Adrenal gland (tissue), 12 donors: ENCODE measurements around the gene FANCE. TPM values are rescaled to one million over a fixed set of nuclear protein-coding genes. Genes with fewer than 3 reads are reported as not detected.

Experiments used
- DNase-seq, 7 donors: peaks; one replicate each; pipeline ENCODE4 v3.0.0-alpha.2; 2019 to 2020
- H3K27ac ChIP-seq, 5 donors: fragments of 200-600 bp; sonication (generic) in 4 of 5; 1 replicate in 3 of 5; 2 replicates in 2 of 5; pipeline versions ENCODE4 v1.5.1 to v1.8.0; 2016 to 2020; ENCODE audit warnings: mild to moderate bottlenecking in 1 of 5
- H3K27me3 ChIP-seq: fragments of 200-600 bp; 2 replicates; pipeline ENCODE4 v1.8.0; 2021
- H3K36me3 ChIP-seq, 2 donors: fragments of 200-600 bp; replicated peaks in 1 of 2; 1 replicate in 1 of 2; 2 replicates in 1 of 2; pipeline versions ENCODE4 v1.5.1 to v1.8.0; 2018 to 2022
- H3K4me1 ChIP-seq, 2 donors: fragments of 200-600 bp; replicated peaks in 1 of 2; 1 replicate in 1 of 2; 2 replicates in 1 of 2; pipeline versions ENCODE4 v1.5.1 to v1.8.0; 2018 to 2021
- H3K4me3 ChIP-seq, 4 donors: fragments of 200-600 bp; sonication (generic) in 3 of 4; one replicate each; pipeline ENCODE4 v1.5.1; 2016 to 2018
- H3K9me3 ChIP-seq, 3 donors: fragments of 200-600 bp; sonication (generic) in 1 of 3; replicated peaks in 1 of 3; 1 replicate in 2 of 3; 2 replicates in 1 of 3; pipeline versions ENCODE4 v1.5.1 to v1.8.0; 2016 to 2021
- CTCF ChIP-seq, 6 experiments: fragments of 450-650 bp in 4 of 6; fragments of 200-600 bp in 2 of 6; sonication (generic) in 1 of 6; IDR thresholded peaks; 1 replicate in 5 of 6; 2 replicates in 1 of 6; pipeline versions ENCODE4 v1.5.1 to v1.8.0; 2016 to 2021; ENCODE audit warnings: antibody characterized with exemption in 6 of 6, mild to moderate bottlenecking in 2 of 6, moderate library complexity in 1 of 6
- POLR2A ChIP-seq, 2 donors: fragments of 450-650 bp; IDR thresholded peaks; one replicate each; pipeline ENCODE4 v1.6.1; 2017; ENCODE audit warnings: antibody characterized with exemption in 2 of 2, mild to moderate bottlenecking in 2 of 2, moderate library complexity in 1 of 2
- WGBS, 4 donors: extraction: QIAGEN DNeasy Blood & Tissue Kit in 2 of 4; methylation state at CpG; one replicate each; pipeline versions ENCODE4 v1.1.5 to v1.1.7; 2013 to 2017; 5-methylcytosine and 5-hydroxymethylcytosine counted together
- intact Hi-C, 2 donors: fragments of 100-400 bp; cut with DNase I; formaldehyde crosslinking; loops; one replicate each; pipeline versions ENCODE4 v1.14.1 to v1.15.0; 2022 to 2023
- polyA plus RNA-seq, 3 donors: library from polyadenylated mRNA; stranded (reverse); fragments of 200-250 nt in 2 of 3; fragments of 350-450 nt in 1 of 3; fragmentation: Illumina TruSeq in 1 of 3; extraction: RNeasy Lipid Tissue Mini Kit (QIAGEN cat#74804) in 1 of 3; gene quantifications; one replicate each; pipeline ENCODE4 v1.2.3, GENCODE V29; 2013 to 2014
- total RNA-seq, 9 donors: library from RNA; depleted of rRNA in 4 of 9; stranded (reverse); fragments of >200 nt in 4 of 9; fragments of 120-200 nt in 1 of 9; fragmentation: NEBNext Ultra II Directional in 1 of 9; extraction: Animal tissue kit (Norgen Biotek cat#: 25700) in 1 of 9; gene quantifications; one replicate each; pipeline versions ENCODE4 v1.1.0 to v1.2.4, GENCODE V29; 2013 to 2023
- donor health status: healthy with polysubstance abuse.
- donor health status: Bipolar disorder and iron deficiency.
- donor health status: DM: yes; HTN: yes; CAD: no.
- donor health status: DM: no; HTN: no; CAD: no.
- donor health status: DM: no; HTN: no; CAD: no.
- donor health status: DM: yes; HTN: yes; CAD: no.

FANCE gene
- total and polyA plus RNA-seq, 12 donors: 1.0 to 5.3 (median 2.1) TPM

GRCh38 chr6:35473075-35473849, 21.1 kb downstream of the FANCE start:
- DNase-seq: no peak
- intact Hi-C loops: no loop called here
- Histone ChIP-seq H3K4me1 (peaks cover 12 to 44% of the 10 kb centered on the region in 2 donors), H3K9me3 (no peaks in the 10 kb centered on the region), H3K27me3 (no peaks in the 10 kb centered on the region), H3K27ac (peak overlapping the region in 1 of 5 donors; percentile 11), H3K36me3 (peaks cover 0 to 25% of the 10 kb centered on the region in 2 donors), H3K4me3 (no peak overlapping the region)
- no peak for TF ChIP-seq CTCF (IDR thresholded peaks at IDR 0.05)
- TF ChIP-seq POLR2A (IDR thresholded peaks at IDR 0.05): no peak
- WGBS, 4 donors: 79 to 87% (median 84%) methylated on average over 6 to 9 of the region's 9 CpGs

- intact Hi-C loops: no loop called here
- H3K27me3 ChIP-seq: no peaks in the 10 kb centered on the region
- TF ChIP-seq POLR2A (IDR thresholded peaks at IDR 0.05) (no peak), CTCF (IDR thresholded peaks at IDR 0.05) (no peak)
- H3K36me3 ChIP-seq: peaks cover 0 to 25% of the 10 kb centered on the region in 2 donors
- no peaks in the 10 kb centered on the region for H3K9me3 ChIP-seq
- DNase-seq: no peak
- peaks cover 11 to 44% of the 10 kb centered on the region in 2 donors for H3K4me1 ChIP-seq
- H3K27ac ChIP-seq: no peak overlapping the region
- H3K4me3 ChIP-seq: no peak overlapping the region
Measured at GRCh38 chr6:35473850-35474130, 21.7 kb downstream of the FANCE start.

- Histone ChIP-seq H3K36me3 (peaks cover 0 to 25% of the 10 kb centered on the region in 2 donors), H3K27ac (no peak overlapping the region), H3K27me3 (no peaks in the 10 kb centered on the region), H3K4me3 (no peak overlapping the region), H3K4me1 (peaks cover 5 to 40% of the 10 kb centered on the region in 2 donors), H3K9me3 (no peaks in the 10 kb centered on the region)
- DNase-seq: no peak
- WGBS, 4 donors: 90 to 91% (median 91%) methylated on average over 9 to 14 of the region's 14 CpGs
- intact Hi-C loops: no loop called here
- TF ChIP-seq POLR2A (IDR thresholded peaks at IDR 0.05) (no peak), CTCF (IDR thresholded peaks at IDR 0.05) (no peak)
Measured at GRCh38 chr6:35474131-35474941, 22.2 kb downstream of the FANCE start.

- DNase-seq: no peak
- TF ChIP-seq CTCF (IDR thresholded peaks at IDR 0.05) (no peak), POLR2A (IDR thresholded peaks at IDR 0.05) (no peak)
- WGBS, 4 donors: 94 to 99% (median 96%) methylated on average over 11 to 20 of the region's 20 CpGs
- Histone ChIP-seq H3K36me3 (peaks cover 0 to 21% of the 10 kb centered on the region in 2 donors), H3K27ac (no peak overlapping the region), H3K27me3 (no peaks in the 10 kb centered on the region), H3K9me3 (no peaks in the 10 kb centered on the region), H3K4me3 (no peak overlapping the region), H3K4me1 (peaks cover 0 to 32% of the 10 kb centered on the region in 2 donors)
- intact Hi-C loops: no loop called here
Measured at GRCh38 chr6:35474942-35475570, 22.9 kb downstream of the FANCE start.
